Measurements from ENCODE around the gene RAB11A.

RAB11A gene

GRCh38 chr15:65914981-65915925 is 46.0 kb downstream of the RAB11A start:
- no peak for TF ChIP-seq CTCF (IDR thresholded peaks at IDR 0.05; ENCODE audit: control insufficient read depth, insufficient read depth, low read depth, low read length, missing control alignments)
- DNase-seq (ENCODE audit: low read depth): no peak
- H3K4me3 ChIP-seq (ENCODE audit: control insufficient read depth, low read depth, low read length): no peak overlapping the region

GRCh38 chr15:65916041-65916663 is 46.9 kb downstream of the RAB11A start:
- DNase-seq (ENCODE audit: low read depth): no peak
- no peak overlapping the region for H3K4me3 ChIP-seq (ENCODE audit: control insufficient read depth, low read depth, low read length)
- TF ChIP-seq CTCF (IDR thresholded peaks at IDR 0.05; ENCODE audit: control insufficient read depth, insufficient read depth, low read depth, low read length, missing control alignments): no peak

- peak; percentile 86 for TF ChIP-seq CTCF (IDR thresholded peaks at IDR 0.05; ENCODE audit: control insufficient read depth, insufficient read depth, low read depth, low read length, missing control alignments)
Measured at GRCh38 chr15:65916664-65917406, 47.5 kb downstream of the RAB11A start.

GRCh38 chr15:65917407-65917756 is 48.1 kb downstream of the RAB11A start:
- no peak overlapping the region for H3K4me3 ChIP-seq (ENCODE audit: control insufficient read depth, low read depth, low read length)
- no peak for DNase-seq (ENCODE audit: low read depth)
- no peak for TF ChIP-seq CTCF (IDR thresholded peaks at IDR 0.05; ENCODE audit: control insufficient read depth, insufficient read depth, low read depth, low read length, missing control alignments)

More at GRCh38 chr15:65916664-65917406, 47.5 kb downstream of the RAB11A start:
- DNase-seq (ENCODE audit: low read depth): peak; percentile 18
- no peak overlapping the region for H3K4me3 ChIP-seq (ENCODE audit: control insufficient read depth, low read depth, low read length)

GRCh38 chr15:65917936-65918335 is 48.6 kb downstream of the RAB11A start:
- no peak for TF ChIP-seq CTCF (IDR thresholded peaks at IDR 0.05; ENCODE audit: control insufficient read depth, insufficient read depth, low read depth, low read length, missing control alignments)
- H3K4me3 ChIP-seq (ENCODE audit: control insufficient read depth, low read depth, low read length): no peak overlapping the region
- no peak for DNase-seq (ENCODE audit: low read depth)

- no peak for DNase-seq (ENCODE audit: low read depth)
- no peak for TF ChIP-seq CTCF (IDR thresholded peaks at IDR 0.05; ENCODE audit: control insufficient read depth, insufficient read depth, low read depth, low read length, missing control alignments)
Measured at GRCh38 chr15:65918357-65918920, 49.1 kb downstream of the RAB11A start.

More at GRCh38 chr15:65918357-65918920, 49.1 kb downstream of the RAB11A start:
- H3K4me3 ChIP-seq (ENCODE audit: control insufficient read depth, low read depth, low read length): no peak overlapping the region
